Endothelial cell of umbilical vein (primary cell): ENCODE results near the gene AP4B1. TPM values are rescaled to one million over a fixed set of nuclear protein-coding genes. Genes with fewer than 3 reads are reported as not detected.

Experiments
- BruUV-seq: library from RNA; stranded (reverse); fragments of 400-500 nt; replicated peaks from 2 replicates; lab custom pipeline; 2021; lab: Mats Ljungman, UMichigan
- CTCF ChIA-PET: fragments of 300-600, 350-600 bp; sonication (Branson Sonifier 250); formaldehyde crosslinking; loops from one replicate; lab custom pipeline; 2021; ENCODE audit warnings: antibody characterized with exemption, inconsistent platforms; lab: Charles Lee
- POLR2A ChIA-PET: fragments of 300-600, 350-600 bp; sonication (Branson Sonifier 250); formaldehyde crosslinking; loops from one replicate; lab custom pipeline; 2021; ENCODE audit warnings: antibody characterized with exemption, inconsistent platforms; lab: Charles Lee
- DNase-seq: peaks from one replicate; pipeline ENCODE4 v3.0.0-alpha.2; 2011; ENCODE audit warnings: low read depth, low spot score
- FAIRE-seq: peaks from 2 replicates; lab custom pipeline; 2011; peaks lifted over from hg19 to GRCh38; lab: Jason Lieb, UNC
- H2AFZ ChIP-seq: 2 replicates; pipeline ENCODE4 v1.6.0; 2012; ENCODE audit warnings: low read depth, low read length, control low read depth, inconsistent platforms
- H3K27ac ChIP-seq: 2 replicates; pipeline ENCODE4 v1.5.1; 2011; ENCODE audit warnings: low read depth, mild to moderate bottlenecking, control low read depth, low read length, moderate library complexity; ENCODE audit not compliant: insufficient read depth
- H3K27me3 ChIP-seq, 2 experiments: 2 replicates each; pipeline versions ENCODE4 v1.6.0 to v1.6.1; 2011; ENCODE audit warnings: low read length in 2 of 2, mixed read lengths in 1 of 2; ENCODE audit not compliant: control insufficient read depth in 2 of 2, insufficient read depth in 2 of 2
- H3K36me3 ChIP-seq, 2 experiments: 2 replicates in 1 of 2; 3 replicates in 1 of 2; pipeline ENCODE4 v1.5.1; 2011; ENCODE audit warnings: low read length in 2 of 2, mild to moderate bottlenecking in 1 of 2, moderate library complexity in 1 of 2; ENCODE audit not compliant: control insufficient read depth in 2 of 2, insufficient read depth in 2 of 2; ENCODE audit errors: extremely low read depth in 1 of 2
- H3K4me1 ChIP-seq: 3 replicates; pipeline ENCODE4 v1.5.1; 2011; ENCODE audit warnings: mild to moderate bottlenecking, low read length; ENCODE audit not compliant: control insufficient read depth, insufficient read depth; ENCODE audit errors: extremely low read depth
- H3K4me2 ChIP-seq: 2 replicates; pipeline ENCODE4 v1.6.1; 2011; ENCODE audit warnings: low read length, control low read depth, mixed read lengths; ENCODE audit not compliant: insufficient read depth
- H3K4me3 ChIP-seq, 3 experiments: fragments of 200-600 bp in 1 of 3; sonication (generic), shearing (Covaris generic) in 1 of 3; replicated peaks in 1 of 3; 2 replicates each; pipeline ENCODE4 v1.5.1; 2011 to 2016; ENCODE audit warnings: control low read depth in 3 of 3, low read length in 3 of 3, mild to moderate bottlenecking in 2 of 3, inconsistent platforms in 1 of 3, low read depth in 1 of 3, moderate library complexity in 1 of 3; ENCODE audit not compliant: insufficient read depth in 1 of 3
- H3K79me2 ChIP-seq: 2 replicates; pipeline ENCODE4 v1.6.0; 2012; ENCODE audit warnings: low read length, inconsistent platforms; ENCODE audit not compliant: control insufficient read depth, insufficient read depth
- H3K9ac ChIP-seq: replicated peaks from 2 replicates; pipeline ENCODE3; 2011; ENCODE audit warnings: low read length, control low read depth; ENCODE audit not compliant: insufficient read depth; ENCODE audit errors: extremely low read depth
- H3K9me1 ChIP-seq: replicated peaks from 3 replicates; pipeline ENCODE4 v1.6.0; 2011; ENCODE audit warnings: mild to moderate bottlenecking, low read length; ENCODE audit not compliant: control insufficient read depth, insufficient read depth; ENCODE audit errors: extremely low read depth
- H3K9me3 ChIP-seq: replicated peaks from 2 replicates; pipeline ENCODE4 v1.5.1; 2012; ENCODE audit warnings: low read length, inconsistent platforms; ENCODE audit not compliant: control insufficient read depth, insufficient read depth
- H4K20me1 ChIP-seq: replicated peaks from 2 replicates; pipeline ENCODE3; 2011; ENCODE audit warnings: mild to moderate bottlenecking, low read length; ENCODE audit not compliant: control insufficient read depth, insufficient read depth; ENCODE audit errors: extremely low read depth
- EZH2 ChIP-seq: IDR thresholded peaks from 2 replicates; pipeline ENCODE4 v1.6.1; 2012; ENCODE audit warnings: borderline replicate concordance, low read depth, mild to moderate bottlenecking, moderate library complexity, low read length, inconsistent platforms; ENCODE audit not compliant: severe bottlenecking
- FOS ChIP-seq: IDR thresholded peaks from 2 replicates; pipeline ENCODE4 v1.6.1; 2011; ENCODE audit warnings: mild to moderate bottlenecking, low read length, moderate library complexity, borderline replicate concordance; ENCODE audit not compliant: insufficient read depth
- GATA2 ChIP-seq: IDR thresholded peaks from 2 replicates; pipeline ENCODE4 v1.7.0; 2011; ENCODE audit warnings: low read depth, mild to moderate bottlenecking, moderate library complexity, mixed read lengths, low read length; ENCODE audit not compliant: insufficient read length, insufficient read depth
- JUN ChIP-seq: IDR thresholded peaks from 2 replicates; pipeline ENCODE4 v1.6.1; 2011; ENCODE audit warnings: borderline replicate concordance, low read depth; ENCODE audit not compliant: insufficient read length, insufficient read depth
- MAX ChIP-seq: IDR thresholded peaks from 2 replicates; pipeline ENCODE4 v1.6.1; 2011; ENCODE audit not compliant: insufficient read depth, insufficient read length
- MYC ChIP-seq: IDR thresholded peaks from one replicate; pipeline ENCODE4 v1.6.1; 2011; ENCODE audit warnings: mild to moderate bottlenecking, low read depth, low read length
- POLR2A ChIP-seq: IDR thresholded peaks from 2 replicates; pipeline ENCODE4 v1.6.1; 2012; ENCODE audit warnings: low read depth, mild to moderate bottlenecking, control low read depth, low read length
- POLR2AphosphoS5 ChIP-seq: IDR thresholded peaks from 2 replicates; pipeline ENCODE4 v1.6.1; 2012; ENCODE audit warnings: low read depth, mild to moderate bottlenecking, control low read depth, low read length, moderate library complexity; ENCODE audit not compliant: insufficient read depth
- dilution Hi-C: fragments of 300-500 bp; cut with MboI; formaldehyde crosslinking; loops from one replicate; pipeline ENCODE4 v1.15.0; 2019; ENCODE audit warnings: low sequenced_read_pairs; ENCODE audit not compliant: extremely low pct_ligation_motif_present
- intact Hi-C: fragments of 100-400 bp; cut with micrococcal nuclease; formaldehyde crosslinking; loops from one replicate; pipeline ENCODE4 v1.10.0; 2022
- polyA plus RNA-seq, 4 experiments: library from polyadenylated mRNA; depleted of rRNA in 3 of 4; stranded (reverse) in 3 of 4; unstranded in 1 of 4; fragments of >200 nt; gene quantifications; 2 replicates each; pipeline versions ENCODE4 v1.2.1 to v1.2.3, GENCODE V29; 2011 to 2012; ENCODE audit warnings: missing spikeins in 1 of 4
- total RNA-seq: library from RNA; stranded (reverse); gene quantifications from 2 replicates; pipeline ENCODE4 v1.2.3, GENCODE V29; 2021
- TF ChIP-seq, protein P1 (sequence below), 2 donors: IDR thresholded peaks; 1 replicate in 1 of 2; 2 replicates in 1 of 2; pipeline ENCODE4 v1.5.1; 2011; ENCODE audit warnings: low read length in 2 of 2, mild to moderate bottlenecking in 2 of 2, moderate library complexity in 2 of 2, control low read depth in 1 of 2, inconsistent platforms in 1 of 2, low read depth in 1 of 2; ENCODE audit not compliant: insufficient read depth in 1 of 2; ENCODE audit errors: extremely low read depth in 1 of 2

AP4B1 gene
- total and polyA plus RNA-seq, 2 donors (not counting 3 experiments of a cell fraction or from before 2014, with no cell fraction given) = 21.9 to 33.0 TPM

DNA sequence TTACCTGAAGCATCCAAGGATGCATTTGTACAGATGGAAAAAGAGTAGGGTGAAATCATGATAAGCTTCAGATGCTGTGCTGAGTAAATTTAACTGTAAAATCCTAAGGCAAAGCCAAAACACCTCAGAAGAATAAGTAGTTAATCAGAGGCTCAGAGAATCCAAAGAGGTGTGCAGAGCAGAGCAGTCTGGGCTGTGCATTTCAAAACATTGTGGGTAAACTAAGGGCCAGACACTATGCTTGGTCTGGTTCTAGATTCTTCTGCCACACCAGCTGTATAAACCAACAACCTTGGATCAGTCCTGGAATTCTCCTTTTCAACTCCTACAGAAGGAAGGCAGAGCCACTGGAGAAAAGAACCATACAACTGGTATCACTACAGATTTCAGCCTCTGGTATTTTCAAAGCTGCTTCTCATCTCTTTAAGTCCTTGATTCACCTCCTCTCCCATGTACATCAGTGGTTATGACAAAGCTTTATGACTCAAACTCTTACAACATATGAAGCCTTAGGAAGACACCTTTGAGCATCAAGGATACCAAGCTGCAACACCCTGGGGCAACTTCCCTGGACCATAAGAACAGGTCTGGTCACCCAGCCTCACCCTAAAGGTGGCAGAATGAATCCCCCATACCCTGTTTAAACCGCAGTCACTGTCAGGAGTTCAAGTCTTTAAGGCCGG, 12.9 kb upstream of the AP4B1 start:
- dilution Hi-C loops = no loop called here
- no peak for FAIRE-seq

More for the DNA sequence above, 12.9 kb upstream of the AP4B1 start:
- Histone ChIP-seq H4K20me1 (no peaks in the 10 kb centered on the region), H3K27me3 (peaks cover 2% of the 10 kb centered on the region in 2 experiments), H3K36me3 (no peaks in the 10 kb centered on the region), H3K9me3 (no peaks in the 10 kb centered on the region), H3K4me2 (no peak overlapping the region), H3K4me3 (no peak overlapping the region), H3K4me1 (no peaks in the 10 kb centered on the region), H3K9me1 (no peaks in the 10 kb centered on the region), H3K27ac (no peak overlapping the region), H3K79me2 (no peaks in the 10 kb centered on the region), H3K9ac (no peak overlapping the region), H2AFZ (no peak overlapping the region)
- intact Hi-C loops = no loop called here
- DNase-seq = no peak
- BruUV-seq = no TSS peak
- ChIA-PET POLR2A (interaction anchor here (0.6 kb wide), 1 partner anchor 9 kb away, joined by 3 read pairs; no protein-coding TSS in a partner anchor), CTCF (interaction anchor here (1.4 kb wide), 1 partner anchor 82 kb away, joined by 3 read pairs; no protein-coding TSS in a partner anchor)
- TF ChIP-seq, protein P1, sequence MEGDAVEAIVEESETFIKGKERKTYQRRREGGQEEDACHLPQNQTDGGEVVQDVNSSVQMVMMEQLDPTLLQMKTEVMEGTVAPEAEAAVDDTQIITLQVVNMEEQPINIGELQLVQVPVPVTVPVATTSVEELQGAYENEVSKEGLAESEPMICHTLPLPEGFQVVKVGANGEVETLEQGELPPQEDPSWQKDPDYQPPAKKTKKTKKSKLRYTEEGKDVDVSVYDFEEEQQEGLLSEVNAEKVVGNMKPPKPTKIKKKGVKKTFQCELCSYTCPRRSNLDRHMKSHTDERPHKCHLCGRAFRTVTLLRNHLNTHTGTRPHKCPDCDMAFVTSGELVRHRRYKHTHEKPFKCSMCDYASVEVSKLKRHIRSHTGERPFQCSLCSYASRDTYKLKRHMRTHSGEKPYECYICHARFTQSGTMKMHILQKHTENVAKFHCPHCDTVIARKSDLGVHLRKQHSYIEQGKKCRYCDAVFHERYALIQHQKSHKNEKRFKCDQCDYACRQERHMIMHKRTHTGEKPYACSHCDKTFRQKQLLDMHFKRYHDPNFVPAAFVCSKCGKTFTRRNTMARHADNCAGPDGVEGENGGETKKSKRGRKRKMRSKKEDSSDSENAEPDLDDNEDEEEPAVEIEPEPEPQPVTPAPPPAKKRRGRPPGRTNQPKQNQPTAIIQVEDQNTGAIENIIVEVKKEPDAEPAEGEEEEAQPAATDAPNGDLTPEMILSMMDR (IDR thresholded peaks at IDR 0.05; ENCODE audit: extremely low read depth in 1 of 2, insufficient read depth in 1 of 2, low read depth in 1 of 2, low read length in 2 of 2) = no peak
- TF ChIP-seq GATA2 (no peak), POLR2AphosphoS5 (no peak), EZH2 (no peak), JUN (no peak), MAX (no peak), MYC (no peak), POLR2A (no peak), FOS (no peak)
